Right cardiac atrium (tissue), 5 donors: Measurements from ENCODE around the gene UBE4B. TPM values are rescaled to one million over a fixed set of nuclear protein-coding genes. Genes with fewer than 3 reads are reported as not detected.
"Not testable (repeated sequence)": the region's sequence is repeated elsewhere in the genome, so short reads cannot be mapped to it uniquely, and the experiment has no call there.

ENCODE experiments used
- ATAC-seq, 2 donors: fragments of 200-7000 bp; cut with Tn5 transposase; one replicate each; pipeline versions ENCODE4 v1.8.0 to v1.9.1; 2020; ENCODE audit warnings: moderate library complexity in 2 of 2, mild to moderate bottlenecking in 1 of 2
- DNase-seq, 3 donors: peaks; one replicate each; pipeline ENCODE4 v3.0.0-alpha.2; 2020
- H3K27ac ChIP-seq: one replicate; pipeline ENCODE4 v1.5.1; 2013; ENCODE audit warnings: mild to moderate bottlenecking, low read length, control low read depth, moderate library complexity
- H3K27me3 ChIP-seq: one replicate; pipeline ENCODE4 v1.6.1; 2013; ENCODE audit not compliant: control insufficient read depth, insufficient read depth
- H3K4me1 ChIP-seq: one replicate; pipeline ENCODE4 v1.6.1; 2013; ENCODE audit warnings: low read length; ENCODE audit not compliant: control insufficient read depth, insufficient read depth
- H3K4me3 ChIP-seq: one replicate; pipeline ENCODE4 v1.5.1; 2013; ENCODE audit warnings: low read length, control low read depth
- H3K9me3 ChIP-seq: one replicate; pipeline ENCODE4 v1.6.1; 2013; ENCODE audit warnings: low read length; ENCODE audit not compliant: control insufficient read depth
- WGBS: extraction: QIAGEN DNeasy Blood & Tissue Kit; methylation state at CpG from one replicate; pipeline ENCODE4 v1.1.7; 2013; 5-methylcytosine and 5-hydroxymethylcytosine counted together
- intact Hi-C, 4 donors: fragments of 100-400 bp; cut with DNase I; formaldehyde crosslinking; loops; one replicate each; pipeline versions ENCODE4 v1.11.0 to v1.14.0; 2022 to 2023
- microRNA-seq, 2 donors: library from miRNA; unstranded; fragments of <30 nt; microRNA quantifications; one replicate each; pipeline ENCODE4 v1.2.0, GENCODE V29; 2020 to 2021
- polyA plus RNA-seq: library from polyadenylated mRNA; stranded (reverse); fragments of 200-250 nt; gene quantifications from one replicate; pipeline ENCODE4 v1.2.3, GENCODE V29; 2013
- total RNA-seq, 4 donors: library from RNA; stranded (reverse); fragmentation: NEBNext Ultra II Directional; extraction: Animal tissue kit (Norgen Biotek cat#: 25700); gene quantifications; one replicate each; pipeline ENCODE4 v1.2.1, GENCODE V29; 2021
- donor health status: healthy with polysubstance abuse.
- donor health status: DM: no; HTN: yes; CAD: no.
- donor health status: DM: no; HTN: no; CAD: no.
- donor health status: DM: no; HTN: yes; CAD: no; lungs with severe emphysema.
- donor health status: DM: yes; HTN: yes; CAD: no.

Gene UBE4B
- total and polyA plus RNA-seq, 5 donors, result 24.1 to 90.5 (median 62.8) TPM

DNA sequence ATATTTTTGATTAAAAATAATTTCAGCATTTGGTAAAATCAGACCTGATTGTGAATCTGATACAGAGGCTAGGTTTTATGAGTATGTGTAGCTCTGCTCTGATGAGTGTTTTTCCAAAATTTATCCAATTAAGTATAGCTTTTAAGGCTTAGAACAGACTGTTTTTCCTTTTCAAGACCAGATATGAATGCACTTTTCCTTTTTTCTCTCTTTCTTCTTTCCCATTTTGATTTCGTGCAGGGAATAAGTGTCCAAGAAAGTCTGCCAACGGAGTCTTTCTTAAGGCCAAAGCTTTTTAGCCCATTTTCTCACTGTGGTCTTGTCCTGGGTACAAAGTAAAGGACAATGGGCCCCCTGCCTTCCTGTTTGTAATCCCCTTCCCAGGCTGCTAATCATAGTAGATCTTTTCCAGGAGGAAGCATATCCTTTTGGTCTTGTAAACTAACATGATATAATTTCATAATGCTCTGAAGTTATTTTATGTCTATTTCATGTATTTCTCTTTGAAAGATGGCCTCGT lies 180.5 kb downstream of the UBE4B start:
- peaks cover 14% of the 10 kb centered on the region for H3K4me1 ChIP-seq
- H3K27me3 ChIP-seq, result no peaks in the 10 kb centered on the region
- ATAC-seq (no peak), DNase-seq (no peak)
- 27% methylated on average over 3 of the region's 3 CpGs for WGBS
- no peaks in the 10 kb centered on the region for H3K9me3 ChIP-seq
- H3K4me3 ChIP-seq, result no peak overlapping the region
- intact Hi-C loops, result loop anchor here in 3 of 4 donors (5.0 to 10.0 kb wide), 5 partner anchors 39 to 124 kb away; no protein-coding TSS in a partner anchor
- H3K27ac ChIP-seq, result peak overlapping the region; percentile 61

- H3K9me3 ChIP-seq, result no peaks in the 10 kb centered on the region
- H3K27ac ChIP-seq, result peak overlapping the region; percentile 6
- 31% methylated on average over 7 of the region's 7 CpGs for WGBS
- no peaks in the 10 kb centered on the region for H3K27me3 ChIP-seq
- peaks cover 14% of the 10 kb centered on the region for H3K4me1 ChIP-seq
- no peak for DNase-seq
- ATAC-seq, result peak in 1 of 2 donors; percentile 4
- no peak overlapping the region for H3K4me3 ChIP-seq
- intact Hi-C loops, result loop anchor here in 2 of 4 donors (10.0 kb wide), 3 partner anchors 49 to 109 kb away; no protein-coding TSS in a partner anchor
Observed at GRCh38 chr1:10216090-10216749, 183.5 kb downstream of the UBE4B start.

DNA sequence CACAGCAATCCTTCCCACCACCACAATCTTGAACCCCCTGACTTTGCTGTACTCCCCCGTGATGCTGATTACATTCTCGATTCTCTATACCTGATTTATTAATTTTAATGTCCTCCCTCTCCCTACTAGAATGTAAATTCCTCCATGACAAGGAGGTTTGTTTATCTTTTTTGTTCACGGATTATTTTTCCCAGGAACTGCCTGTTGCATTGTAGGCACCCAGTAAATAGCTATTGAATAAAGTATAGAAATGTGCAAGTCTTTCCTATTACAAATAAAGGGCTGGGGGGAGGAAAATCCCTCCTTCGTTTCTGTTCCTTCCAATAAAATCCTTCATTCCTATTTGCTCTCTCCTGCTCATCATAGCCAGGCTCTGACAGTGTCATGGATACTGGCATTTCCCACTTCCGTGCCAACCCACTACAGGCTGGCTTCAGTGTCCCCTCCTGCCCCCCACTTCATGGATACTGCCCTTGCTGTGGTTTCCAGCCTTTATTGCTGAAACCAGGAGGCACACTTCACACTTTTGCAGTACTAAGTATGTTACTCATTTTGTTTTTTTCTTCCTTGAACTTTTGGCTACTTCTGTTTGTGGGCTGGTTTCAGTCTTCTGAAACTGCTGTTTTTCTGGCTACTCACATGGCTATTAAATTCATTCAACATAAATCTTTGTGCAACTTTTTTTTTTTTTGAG lies 185.1 kb downstream of the UBE4B start:
- Histone ChIP-seq H3K4me3 (no peak overlapping the region), H3K9me3 (no peaks in the 10 kb centered on the region), H3K27me3 (no peaks in the 10 kb centered on the region), H3K27ac (no peak overlapping the region), H3K4me1 (peaks cover 14% of the 10 kb centered on the region)
- whole genome bisulfite sequencing, result 40% methylated on average over 5 of the region's 5 CpGs
- DNase-seq (no peak), ATAC-seq (peak; percentile 54)
- intact Hi-C loops, result loop anchor here in 2 of 4 donors (10.0 kb wide), 3 partner anchors 47 to 107 kb away; no protein-coding TSS in a partner anchor

GRCh38 chr1:10220200-10220599 lies 187.4 kb downstream of the UBE4B start:
- H3K27me3 ChIP-seq, result no peaks in the 10 kb centered on the region
- H3K4me3 ChIP-seq, result no peak overlapping the region
- H3K27ac ChIP-seq, result no peak overlapping the region
- H3K4me1 ChIP-seq, result peaks cover 13% of the 10 kb centered on the region
- no peak for ATAC-seq
- no peaks in the 10 kb centered on the region for H3K9me3 ChIP-seq
- DNase-seq, result no peak
- intact Hi-C loops, result no loop called here

DNA sequence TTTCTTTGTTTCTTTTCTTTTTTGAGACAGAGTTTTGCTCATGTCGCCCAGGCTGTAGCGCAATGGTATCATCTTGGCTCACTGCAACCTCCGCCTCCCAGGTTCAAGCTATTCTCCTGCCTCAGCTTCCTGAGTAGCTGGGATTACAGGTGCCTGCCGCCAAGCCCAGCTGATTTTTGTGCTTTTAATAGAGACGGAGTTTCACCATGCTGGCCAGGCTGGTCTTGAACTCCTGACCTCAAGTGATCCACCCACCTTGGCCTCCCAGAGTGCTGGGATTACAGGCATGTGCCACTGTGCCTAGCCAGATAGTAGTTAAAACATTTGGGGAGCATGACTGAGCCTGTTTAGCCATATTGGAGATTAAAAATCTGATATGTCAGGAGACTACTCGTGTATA lies 187.9 kb downstream of the UBE4B start:
- H3K27ac ChIP-seq, intact Hi-C loops, H3K9me3 ChIP-seq, H3K4me3 ChIP-seq, ATAC-seq, H3K27me3 ChIP-seq, DNase-seq: not testable (repeated sequence)
- WGBS, result 84% methylated on average over 6 of the region's 6 CpGs
- peaks cover 15% of the 10 kb centered on the region for H3K4me1 ChIP-seq

- no peak overlapping the region for H3K27ac ChIP-seq
- H3K9me3 ChIP-seq, result no peaks in the 10 kb centered on the region
- DNase-seq (no peak), ATAC-seq (no peak)
- no peaks in the 10 kb centered on the region for H3K27me3 ChIP-seq
- intact Hi-C loops, result no loop called here
- H3K4me1 ChIP-seq, result peaks cover 5% of the 10 kb centered on the region
- 57% methylated on average over 1 of the region's 1 CpG for WGBS
- H3K4me3 ChIP-seq, result no peak overlapping the region
Observed at GRCh38 chr1:10225573-10225972, 192.8 kb downstream of the UBE4B start.

DNA sequence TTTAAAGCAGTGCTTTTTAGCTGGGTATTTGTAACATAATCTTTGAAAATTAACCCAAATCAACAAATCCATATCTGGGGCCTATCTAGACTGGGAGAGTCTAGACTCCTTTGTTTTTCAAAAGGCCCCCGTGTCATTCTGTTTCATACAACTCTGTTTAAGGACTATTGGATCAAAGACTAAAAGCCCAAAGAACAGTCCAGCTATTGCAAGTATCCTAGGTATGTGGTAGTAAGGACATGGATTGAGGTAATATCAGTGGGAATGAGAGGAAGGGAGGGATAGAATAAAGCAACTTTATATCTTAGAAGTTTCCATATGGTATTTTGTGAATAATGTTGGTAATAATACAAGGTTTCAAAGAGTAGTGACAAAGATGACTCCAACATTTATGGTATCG lies 195.8 kb downstream of the UBE4B start:
- Histone ChIP-seq H3K4me1 (peaks cover 5% of the 10 kb centered on the region), H3K4me3 (no peak overlapping the region)
- 59% methylated on average over 2 of the region's 2 CpGs for WGBS

GRCh38 chr1:10229903-10230302 lies 197.1 kb downstream of the UBE4B start:
- intact Hi-C loops, result no loop called here
- Histone ChIP-seq H3K9me3 (no peaks in the 10 kb centered on the region), H3K27ac (no peak overlapping the region), H3K27me3 (no peaks in the 10 kb centered on the region), H3K4me3 (no peak overlapping the region), H3K4me1 (peaks cover 5% of the 10 kb centered on the region)
- no peak for ATAC-seq
- DNase-seq, result no peak
- 87% methylated on average over 5 of the region's 5 CpGs for WGBS

More for the DNA sequence above, 195.8 kb downstream of the UBE4B start:
- no peak overlapping the region for H3K27ac ChIP-seq
- ATAC-seq (no peak), DNase-seq (no peak)
- intact Hi-C loops, result no loop called here
- H3K27me3 ChIP-seq, result no peaks in the 10 kb centered on the region
- no peaks in the 10 kb centered on the region for H3K9me3 ChIP-seq

Small RNA genes lying within 50 kb of the gene (microRNA-seq; reads per million reads assigned to microRNA genes)
- 0 reads per million in 2 donors for gene MIR1273D

Other genes starting within 250 kb of the UBE4B start
- gene CLSTN1, start 209.0 kb upstream of the UBE4B start, total RNA-seq, result 10 to 100 TPM; 67.1 to 72.1 (median 70.0) TPM
- 51.4 TPM for gene CLSTN1, start 209.0 kb upstream of the UBE4B start, polyA plus RNA-seq
- gene CTNNBIP1, start 122.7 kb upstream of the UBE4B start, total RNA-seq, result 10 to 100 TPM; 39.0 to 71.8 (median 53.2) TPM
- 31.9 TPM for gene CTNNBIP1, start 122.7 kb upstream of the UBE4B start, polyA plus RNA-seq
- gene LZIC, start 89.6 kb upstream of the UBE4B start, total RNA-seq, result 10 to 100 TPM; 30.5 to 36.9 (median 33.8) TPM
- 22.6 TPM for gene LZIC, start 89.6 kb upstream of the UBE4B start, polyA plus RNA-seq
- gene NMNAT1, start 89.5 kb upstream of the UBE4B start, total RNA-seq, result 10 to 100 TPM; 15.5 to 19.1 (median 18.1) TPM
- 13.1 TPM for gene NMNAT1, start 89.5 kb upstream of the UBE4B start, polyA plus RNA-seq
- gene RBP7, start 35.7 kb upstream of the UBE4B start, total RNA-seq, result 10 to 100 TPM; 22.4 to 26.1 (median 25.1) TPM
- gene RBP7, start 35.7 kb upstream of the UBE4B start, polyA plus RNA-seq, result 89.8 TPM
- 10 to 100 TPM; 62.1 to 67.9 (median 63.6) TPM for gene KIF1B, start 177.6 kb downstream of the UBE4B start, total RNA-seq
- 23.8 TPM for gene KIF1B, start 177.6 kb downstream of the UBE4B start, polyA plus RNA-seq